WI38 (cell line): Measurements from ENCODE around the gene TBC1D24.
A peak's percentile ranks its signal among the peaks of the same experiment; 100 is the strongest.

Source experiments
- H3K4me3 ChIP-seq: 2 replicates; pipeline ENCODE4 v1.5.1; 2011; ENCODE audit warnings: low read depth, mild to moderate bottlenecking, control low read depth, low read length
- CTCF ChIP-seq: IDR thresholded peaks from 2 replicates; pipeline ENCODE4 v1.5.1; 2012; ENCODE audit warnings: low read depth, mild to moderate bottlenecking, control low read depth, low read length

TBC1D24 gene

DNA sequence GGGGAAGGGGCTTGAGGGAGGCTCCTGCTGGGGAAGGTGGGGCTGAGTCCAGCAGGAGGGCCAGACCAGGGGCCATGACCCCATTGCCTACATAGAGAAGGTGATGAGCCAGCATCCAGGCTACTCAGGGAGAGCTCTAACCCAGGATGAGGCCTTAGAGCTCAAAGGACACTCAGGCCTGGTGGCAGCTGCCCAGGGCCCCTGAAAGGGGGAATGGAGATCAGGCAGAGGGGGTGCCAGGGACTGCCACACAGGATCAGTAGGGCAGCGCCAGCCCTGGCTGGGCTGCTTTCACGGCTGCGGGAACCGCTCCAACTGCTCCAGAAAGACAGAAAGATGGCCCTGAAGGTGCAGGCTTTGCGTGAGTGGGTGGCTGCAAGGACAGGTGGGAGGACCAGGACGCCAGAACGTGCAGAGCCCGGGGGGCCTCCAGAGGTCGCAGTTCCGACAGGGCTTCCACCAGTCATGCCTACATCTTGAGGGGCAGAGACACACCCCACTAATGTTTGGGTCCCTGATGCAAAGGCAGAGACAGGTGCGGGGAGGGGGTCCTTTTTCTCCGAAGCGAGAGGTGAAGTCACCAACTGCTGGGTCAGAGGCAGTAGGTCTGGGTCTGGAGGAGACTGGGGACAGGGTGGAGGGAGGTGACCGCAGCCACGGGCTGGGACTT is 37.9 kb downstream of the TBC1D24 start:
- no peak for TF ChIP-seq CTCF
- H3K4me3 ChIP-seq = peak overlapping the region; percentile 92

GRCh38 chr16:2513405-2514332 is 38.7 kb downstream of the TBC1D24 start, which contains the start of gene ATP6V0C:
Gene ATP6V0C, plus strand, starts transcription at chr16:2513952. Its CDS starts 152 bp downstream, at chr16:2514104.
- peak within 1 kb of the TSS; percentile 92 for H3K4me3 ChIP-seq
- TF ChIP-seq CTCF = no peak

- H3K4me3 ChIP-seq = peak overlapping the region; percentile 92
- TF ChIP-seq CTCF = no peak
These were observed 39.6 kb downstream of the TBC1D24 start for GRCh38 chr16:2514333-2515179.

DNA sequence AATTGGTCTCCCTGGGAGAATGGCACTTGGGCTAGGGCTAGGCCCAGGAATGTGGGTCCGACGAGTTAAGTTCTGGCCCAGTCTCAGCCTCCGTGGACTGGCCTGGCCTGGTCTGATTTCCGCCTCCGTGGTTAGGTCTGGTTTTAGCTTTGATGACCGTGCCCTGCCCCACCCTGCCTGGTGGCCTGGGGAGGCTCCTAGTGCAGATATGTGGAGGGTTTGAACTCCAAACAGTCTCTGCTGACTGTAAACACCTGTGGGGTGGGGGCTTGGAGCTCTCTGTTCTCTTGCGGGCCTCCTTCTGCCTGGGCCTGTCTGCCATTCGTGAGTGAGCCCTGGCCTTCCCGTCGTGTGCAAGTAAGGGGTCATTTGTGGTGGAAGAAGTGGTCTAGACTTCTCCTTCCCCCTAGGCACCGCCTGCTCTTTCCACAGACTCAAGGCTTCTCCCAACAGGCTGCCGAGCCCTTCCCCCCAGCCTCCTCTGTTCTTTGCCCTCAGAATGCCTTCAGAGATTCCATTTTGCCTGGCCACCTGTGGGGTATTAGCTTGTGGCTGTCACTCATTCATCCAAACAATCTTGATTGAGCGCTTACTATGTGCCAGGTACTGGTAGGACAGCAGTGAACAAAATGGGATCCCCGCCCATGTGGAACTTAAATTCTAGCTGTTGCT is 40.4 kb downstream of the TBC1D24 start:
- TF ChIP-seq CTCF = no peak
- H3K4me3 ChIP-seq = peak overlapping the region; percentile 92

DNA sequence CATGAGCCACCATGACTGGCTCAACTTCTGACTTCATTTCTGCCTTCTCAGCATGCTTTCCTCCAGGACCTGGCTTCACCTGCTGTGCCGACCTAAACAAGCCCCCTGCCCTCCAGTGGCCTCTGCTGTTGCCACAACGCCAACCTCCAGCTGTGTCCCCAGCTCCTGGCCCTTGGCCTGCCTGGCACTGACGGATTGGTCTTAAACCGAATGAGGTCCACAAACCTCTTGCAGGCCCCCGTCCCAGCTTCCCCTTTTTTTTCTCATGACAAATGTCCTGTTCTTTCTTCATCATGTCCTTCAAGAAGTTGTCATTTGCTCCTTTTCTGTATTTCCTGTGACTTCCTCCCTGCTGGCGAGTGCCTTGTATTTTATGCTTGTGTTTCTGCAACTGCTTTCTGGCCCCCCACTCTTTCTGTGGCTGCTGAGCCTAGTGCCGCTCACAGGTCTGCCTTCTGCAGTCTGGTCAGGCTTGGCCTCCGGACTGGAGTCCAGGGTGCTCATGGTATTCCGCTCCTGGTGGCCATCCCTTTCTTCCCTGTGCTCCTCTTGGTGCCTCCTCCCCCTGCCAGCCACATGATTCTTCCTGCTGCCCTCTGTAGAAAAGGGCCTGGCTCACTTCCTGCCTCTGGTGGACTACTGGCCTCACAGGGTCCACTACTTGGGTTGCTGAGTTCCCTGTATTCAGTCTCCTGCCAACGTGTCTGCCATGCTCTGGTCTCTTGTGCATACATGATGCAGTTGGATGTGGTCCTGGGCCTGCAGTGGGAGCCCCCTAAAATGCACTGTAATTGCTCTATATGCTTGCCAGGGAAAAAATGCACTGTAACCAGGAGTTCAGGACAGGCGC is 41.7 kb downstream of the TBC1D24 start:
- TF ChIP-seq CTCF = no peak
- no peak overlapping the region for H3K4me3 ChIP-seq

GRCh38 chr16:2517954-2518605 is 43.2 kb downstream of the TBC1D24 start:
- no peak for TF ChIP-seq CTCF
- H3K4me3 ChIP-seq = no peak overlapping the region
